ENCODE results near the gene CACHD1. TPM values are rescaled to one million over a fixed set of nuclear protein-coding genes. Genes with fewer than 3 reads are reported as not detected.

Gene CACHD1
- total RNA-seq, 1 donor from 2014 or later, result 5.9 TPM

GRCh38 chr1:64493831-64494230 is 23.9 kb downstream of the CACHD1 start:
- no peak for DNase-seq (ENCODE audit: low read depth)

GRCh38 chr1:64494659-64495058 is 24.7 kb downstream of the CACHD1 start:
- DNase-seq (ENCODE audit: low read depth), result no peak
- no peak overlapping the region for H3K4me3 ChIP-seq (ENCODE audit: low read depth, low read length)
- TF ChIP-seq CTCF (conservative IDR thresholded peaks at IDR 0.05; ENCODE audit: low read depth, low read length), result no peak

More at GRCh38 chr1:64493831-64494230, 23.9 kb downstream of the CACHD1 start:
- no peak overlapping the region for H3K4me3 ChIP-seq (ENCODE audit: low read depth, low read length)
- TF ChIP-seq CTCF (conservative IDR thresholded peaks at IDR 0.05; ENCODE audit: low read depth, low read length), result no peak

GRCh38 chr1:64495878-64496277 is 25.9 kb downstream of the CACHD1 start:
- no peak overlapping the region for H3K4me3 ChIP-seq (ENCODE audit: low read depth, low read length)
- TF ChIP-seq CTCF (conservative IDR thresholded peaks at IDR 0.05; ENCODE audit: low read depth, low read length), result no peak
- DNase-seq (ENCODE audit: low read depth), result no peak

GRCh38 chr1:64496606-64497005 is 26.7 kb downstream of the CACHD1 start:
- TF ChIP-seq CTCF (conservative IDR thresholded peaks at IDR 0.05; ENCODE audit: low read depth, low read length), result no peak
- H3K4me3 ChIP-seq (ENCODE audit: low read depth, low read length), result no peak overlapping the region
- no peak for DNase-seq (ENCODE audit: low read depth)

GRCh38 chr1:64497088-64497883 is 27.4 kb downstream of the CACHD1 start:
- no peak for TF ChIP-seq CTCF (conservative IDR thresholded peaks at IDR 0.05; ENCODE audit: low read depth, low read length)
- no peak overlapping the region for H3K4me3 ChIP-seq (ENCODE audit: low read depth, low read length)
- DNase-seq (ENCODE audit: low read depth), result no peak

GRCh38 chr1:64498325-64498724 is 28.4 kb downstream of the CACHD1 start:
- DNase-seq (ENCODE audit: low read depth), result no peak
- H3K4me3 ChIP-seq (ENCODE audit: low read depth, low read length), result no peak overlapping the region
- TF ChIP-seq CTCF (conservative IDR thresholded peaks at IDR 0.05; ENCODE audit: low read depth, low read length), result no peak

GRCh38 chr1:64499011-64499410 is 29.1 kb downstream of the CACHD1 start:
- no peak overlapping the region for H3K4me3 ChIP-seq (ENCODE audit: low read depth, low read length)
- DNase-seq (ENCODE audit: low read depth), result no peak
- no peak for TF ChIP-seq CTCF (conservative IDR thresholded peaks at IDR 0.05; ENCODE audit: low read depth, low read length)
